ENCODE data around the gene PSME1. TPM values are rescaled to one million over a fixed set of nuclear protein-coding genes. Genes with fewer than 3 reads are reported as not detected.

Gene PSME1
- polyA plus RNA-seq, 5 donors = 190 to 234 (median 222) TPM

DNA sequence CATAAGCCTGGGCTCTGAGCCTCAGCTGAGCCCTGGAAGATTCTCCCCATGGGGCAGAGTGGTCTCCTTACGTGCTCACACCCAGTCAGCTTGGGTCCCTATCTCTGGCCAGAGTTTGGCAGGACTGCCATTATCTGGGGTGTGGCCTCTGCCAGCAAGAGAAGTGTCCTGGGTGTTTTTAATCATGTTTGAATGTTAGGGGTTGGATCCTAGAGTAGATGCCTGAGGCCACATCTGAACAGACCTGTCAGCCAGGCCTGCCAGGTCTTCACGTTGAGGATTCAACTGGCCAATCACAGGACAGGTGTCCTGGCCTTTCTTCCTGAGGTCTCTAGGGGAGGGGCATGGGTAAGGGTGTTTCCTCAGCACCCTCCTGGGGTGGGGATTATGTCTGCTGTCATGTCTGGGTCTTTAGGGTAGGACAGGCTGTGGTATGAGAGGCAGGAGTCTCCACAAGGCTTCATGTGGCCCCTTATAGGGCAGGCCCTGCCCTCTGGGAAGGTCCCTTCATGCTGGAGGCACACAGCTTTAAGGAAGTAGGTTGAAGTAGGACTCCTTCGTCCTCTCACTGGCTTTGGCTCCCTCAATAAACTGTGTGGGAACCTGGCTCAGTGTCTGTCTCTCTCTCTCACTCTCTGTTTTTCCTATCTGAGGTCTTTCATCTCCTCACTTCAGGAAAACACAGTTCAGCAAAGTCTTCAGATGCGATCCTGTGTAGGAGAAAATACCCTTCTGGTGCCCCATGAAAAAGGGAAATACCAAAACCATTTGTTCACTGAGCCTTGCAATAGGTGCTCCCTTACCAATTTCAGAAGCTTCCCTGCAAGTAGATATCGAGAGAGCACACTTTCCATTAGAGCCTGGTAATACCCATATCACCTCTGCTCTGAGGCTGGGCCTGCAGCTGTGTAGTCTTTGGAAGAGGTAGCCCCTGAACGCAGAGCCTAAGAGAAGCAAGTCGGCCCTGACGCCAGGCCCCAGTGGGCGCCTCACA, 12.3 kb upstream of the PSME1 start:
- DNase-seq = no peak

DNA sequence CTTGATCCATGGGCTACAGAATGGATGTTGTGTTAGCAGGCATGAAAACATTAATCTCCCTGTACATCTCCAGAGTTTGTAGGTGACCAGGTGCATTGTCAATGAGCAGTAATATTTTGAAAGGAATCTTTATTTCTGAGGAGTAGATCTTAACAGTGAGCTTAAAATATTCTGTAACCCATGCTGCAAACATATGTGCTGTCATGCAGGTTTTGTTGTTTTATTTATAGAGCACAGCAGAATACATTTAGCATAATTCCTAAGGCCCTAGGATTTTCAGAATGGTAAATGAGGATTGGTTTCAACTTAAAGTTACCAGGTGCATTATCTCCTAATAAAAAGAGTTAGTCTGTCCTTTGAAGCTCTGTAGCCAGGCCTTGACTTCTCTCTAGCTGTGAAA, 9.1 kb upstream of the PSME1 start:
- DNase-seq = no peak

DNA sequence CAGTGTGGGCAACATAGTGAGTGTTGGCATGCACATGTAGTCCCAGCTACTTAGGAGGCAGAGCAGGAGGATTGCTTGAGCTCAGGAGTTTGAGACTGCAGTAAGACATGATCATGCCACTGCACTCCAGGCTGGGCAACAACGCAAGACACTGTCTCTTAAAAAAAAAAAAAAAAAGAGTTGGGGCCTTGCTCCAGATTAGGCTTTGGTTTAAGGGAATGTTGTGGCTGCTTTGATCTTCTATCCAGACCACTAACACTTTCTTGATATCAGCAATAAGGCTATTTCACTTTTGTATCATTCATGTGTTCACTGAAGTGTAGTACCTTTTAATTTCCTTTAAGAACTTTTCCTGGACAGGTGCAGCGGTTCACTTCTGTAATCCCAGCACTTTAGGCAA, 8.3 kb upstream of the PSME1 start:
- no peak for DNase-seq

DNA sequence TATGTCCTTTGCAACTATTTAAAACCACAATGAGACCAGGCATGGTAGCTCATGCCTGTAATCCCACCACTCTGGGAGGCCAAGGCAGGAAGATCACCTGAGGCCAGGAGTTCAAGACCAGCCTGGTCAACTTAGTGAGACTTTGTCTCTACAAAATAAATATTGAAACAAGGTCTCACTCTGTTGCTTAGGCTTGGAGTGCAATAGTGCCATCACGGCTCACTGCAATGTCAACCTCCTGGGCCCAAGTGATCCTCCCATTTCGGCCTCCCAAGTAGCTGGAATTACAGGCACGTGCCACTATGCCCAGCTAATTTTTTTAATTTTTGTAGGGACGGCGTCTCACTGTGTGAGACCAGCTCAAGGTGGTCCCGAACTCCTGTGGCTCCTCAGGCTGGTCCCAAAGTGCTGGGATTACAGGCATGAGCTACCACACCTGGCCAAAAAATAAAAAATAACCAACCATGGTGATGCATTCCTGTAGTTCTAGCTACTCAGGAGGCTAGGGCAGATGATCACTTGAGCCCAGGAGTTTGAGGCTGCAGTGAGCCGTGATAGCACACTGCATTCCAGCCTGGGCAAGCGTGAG, 6.5 kb upstream of the PSME1 start:
- no peak for DNase-seq

DNA sequence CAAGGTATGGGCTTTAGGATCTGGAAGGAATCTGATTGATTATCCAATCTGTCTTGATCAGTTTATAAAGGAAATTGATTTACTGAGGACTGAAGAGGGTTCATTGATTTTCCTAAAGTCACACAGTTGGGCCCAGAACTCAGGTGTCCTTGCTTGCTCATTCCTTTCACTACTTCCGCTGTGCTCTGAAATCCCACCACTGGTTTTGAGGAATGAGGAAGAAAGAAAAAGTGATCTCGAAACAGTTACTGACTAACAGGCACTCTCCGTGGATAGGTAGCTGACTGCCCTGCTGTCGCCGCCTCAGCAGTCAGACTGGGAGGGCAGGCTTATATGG, 5.6 kb upstream of the PSME1 start, which contains the start of gene FITM1:
FITM1 (plus strand) TSS at position 280 of the 337 bp plus-strand sequence. CDS start 905 bp downstream, outside the sequence.
- DNase-seq = no peak

DNA sequence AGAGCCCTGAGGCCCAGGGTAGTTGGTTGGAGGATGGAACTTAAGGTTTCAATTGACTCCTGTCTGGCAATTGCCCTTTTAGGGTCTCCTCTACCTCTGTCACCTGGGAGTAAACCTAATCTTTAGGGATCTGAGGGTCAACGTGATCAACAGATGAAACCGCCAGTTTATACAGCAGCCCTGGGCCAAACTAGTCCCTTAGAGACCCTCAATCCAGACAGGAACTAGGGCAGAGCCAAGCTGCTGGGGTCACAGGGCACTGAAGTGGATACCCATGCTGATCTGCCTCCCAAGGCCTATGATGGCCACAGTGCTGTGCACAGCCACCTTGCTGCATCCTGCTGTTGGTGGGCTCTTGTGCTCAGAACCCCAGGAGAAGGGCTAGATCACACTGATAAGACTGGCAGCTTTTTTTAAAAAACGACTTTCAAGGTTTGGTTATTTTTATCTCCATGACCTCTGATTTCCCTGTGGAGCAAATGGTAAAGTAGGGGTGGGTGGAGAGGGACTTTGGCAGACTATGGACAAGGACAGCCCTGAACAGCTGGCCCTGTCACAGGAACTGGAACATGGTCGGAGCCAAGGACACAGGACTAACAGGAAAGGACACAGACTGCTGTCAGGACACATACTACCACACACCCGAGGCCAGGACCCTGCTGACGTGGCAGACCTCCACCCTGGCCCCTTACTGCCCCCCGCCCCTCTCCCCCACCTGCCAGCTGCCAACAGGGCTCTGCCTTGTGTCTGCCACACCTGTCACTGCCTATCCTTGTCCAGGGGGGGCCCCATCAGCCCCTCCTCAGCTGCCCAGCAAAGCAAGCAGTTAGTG, 5.1 kb upstream of the PSME1 start:
- DNase-seq = no peak

DNA sequence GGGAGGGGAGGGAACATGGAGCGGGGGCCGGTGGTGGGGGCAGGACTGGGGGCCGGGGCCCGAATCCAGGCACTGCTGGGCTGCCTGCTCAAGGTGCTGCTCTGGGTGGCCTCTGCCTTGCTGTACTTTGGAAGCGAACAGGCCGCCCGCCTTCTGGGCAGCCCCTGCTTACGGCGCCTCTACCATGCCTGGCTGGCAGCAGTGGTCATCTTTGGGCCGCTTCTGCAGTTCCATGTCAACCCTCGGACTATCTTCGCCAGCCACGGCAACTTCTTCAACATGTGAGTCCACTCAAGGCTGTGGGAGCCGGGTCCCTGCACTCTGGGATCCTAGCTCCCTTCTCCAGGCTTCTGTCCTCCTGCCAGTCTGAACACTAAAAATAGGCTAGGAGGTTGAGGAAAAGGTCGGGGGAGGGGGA, 4.4 kb upstream of the PSME1 start:
- no peak for DNase-seq

DNA sequence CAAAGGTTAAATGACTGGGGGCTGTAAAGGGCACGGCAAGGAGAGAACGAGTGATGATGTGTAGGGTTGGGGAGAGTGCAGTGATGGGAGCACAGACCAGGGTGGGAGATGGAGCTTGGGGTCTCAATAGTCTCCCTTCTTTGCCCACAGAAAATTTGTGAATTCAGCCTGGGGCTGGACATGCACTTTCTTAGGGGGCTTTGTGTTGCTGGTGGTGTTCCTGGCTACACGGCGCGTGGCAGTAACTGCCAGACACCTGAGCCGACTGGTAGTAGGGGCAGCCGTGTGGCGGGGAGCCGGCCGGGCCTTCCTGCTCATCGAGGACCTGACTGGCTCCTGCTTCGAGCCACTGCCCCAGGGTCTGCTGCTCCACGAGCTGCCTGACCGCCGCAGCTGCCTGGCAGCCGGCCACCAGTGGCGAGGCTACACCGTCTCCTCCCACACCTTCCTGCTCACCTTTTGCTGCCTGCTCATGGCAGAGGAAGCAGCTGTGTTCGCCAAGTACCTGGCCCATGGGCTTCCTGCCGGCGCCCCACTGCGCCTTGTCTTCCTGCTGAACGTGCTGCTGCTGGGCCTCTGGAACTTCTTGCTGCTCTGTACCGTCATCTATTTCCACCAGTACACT, 3.8 kb upstream of the PSME1 start:
- DNase-seq = no peak

DNA sequence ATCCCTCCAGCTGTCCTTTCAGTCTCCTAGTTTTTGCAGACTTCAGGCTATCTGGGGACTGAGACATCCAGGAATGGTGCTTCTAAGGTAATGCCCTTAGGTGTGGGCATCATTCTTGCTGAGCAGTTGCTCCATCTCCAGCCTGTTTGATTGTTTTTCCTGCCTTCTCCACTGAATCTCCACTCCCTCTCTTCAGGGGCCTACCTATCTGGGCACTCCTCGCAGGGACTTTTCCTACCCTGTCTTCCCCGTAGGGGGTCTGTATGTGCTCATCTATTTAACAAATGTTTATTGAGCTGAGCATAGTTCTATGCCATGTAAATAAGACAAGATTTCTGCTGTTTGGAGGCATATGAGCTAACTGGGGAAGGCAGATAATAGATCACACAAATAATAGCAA, 3.0 kb upstream of the PSME1 start:
- no peak for DNase-seq

DNA sequence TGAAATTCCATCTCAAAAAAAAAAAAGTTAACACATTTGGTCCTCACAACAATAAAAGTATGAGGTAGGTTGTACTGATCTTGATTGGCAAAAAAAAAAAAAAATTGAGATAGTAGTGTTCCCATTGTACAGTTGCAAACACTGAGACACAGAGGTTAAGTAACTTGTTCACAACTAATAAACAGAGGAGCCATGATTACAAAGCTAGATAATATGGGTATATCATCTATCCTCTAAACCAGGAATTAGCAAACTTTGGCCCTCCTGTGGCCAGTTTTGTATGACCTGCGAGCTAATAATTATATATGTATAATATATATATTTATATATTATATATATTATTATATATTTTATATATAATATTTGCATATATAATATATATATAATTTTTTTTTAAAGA, 2.3 kb upstream of the PSME1 start:
- DNase-seq = no peak

DNA sequence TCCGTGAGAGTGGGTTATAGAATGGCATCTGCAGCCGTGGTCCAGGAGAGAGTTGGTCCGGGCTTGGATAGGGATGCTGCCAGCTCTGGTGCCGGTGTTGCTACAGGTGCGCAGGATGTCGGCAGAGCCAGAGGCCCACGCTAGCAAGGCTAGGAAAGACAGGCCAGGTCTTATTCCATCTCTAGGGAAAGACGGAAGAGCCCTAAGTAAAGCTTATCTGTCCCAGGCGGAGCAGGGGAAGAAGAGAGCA, 485 bp upstream of the PSME1 start:
- no peak for DNase-seq

DNA sequence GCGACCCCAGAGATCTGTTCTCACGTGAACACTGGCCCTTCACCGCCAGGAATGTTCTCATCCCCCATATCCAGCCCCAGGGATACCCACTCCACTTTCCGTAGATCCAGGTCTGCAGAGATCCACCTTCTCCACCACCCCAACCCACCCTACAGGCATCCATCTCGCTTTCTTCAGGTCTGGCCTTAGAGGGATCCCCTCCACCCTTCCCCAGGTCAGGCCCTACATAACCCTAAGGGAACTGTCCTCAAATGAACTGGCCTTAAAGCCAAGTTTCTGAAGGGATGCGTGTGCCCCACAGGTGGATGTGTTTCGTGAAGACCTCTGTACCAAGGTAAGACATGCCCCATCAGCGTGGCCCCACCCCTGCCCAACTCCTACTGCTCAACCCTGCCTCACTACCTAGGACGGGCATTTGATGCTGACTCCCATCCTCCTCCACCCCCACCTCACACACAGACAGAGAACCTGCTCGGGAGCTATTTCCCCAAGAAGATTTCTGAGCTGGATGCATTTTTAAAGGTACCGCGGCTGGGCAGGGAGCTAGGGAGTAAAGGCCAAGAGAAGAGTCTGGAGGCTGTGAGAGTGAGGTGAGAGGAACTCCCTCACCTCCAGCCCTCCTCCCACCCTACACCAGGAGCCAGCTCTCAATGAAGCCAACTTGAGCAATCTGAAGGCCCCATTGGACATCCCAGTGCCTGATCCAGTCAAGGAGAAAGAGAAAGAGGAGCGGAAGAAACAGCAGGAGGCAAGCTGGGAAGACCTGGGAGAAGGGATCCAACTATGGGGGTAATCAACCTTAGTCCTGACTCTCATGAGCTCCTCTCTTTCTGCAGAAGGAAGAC, 912 bp downstream of the PSME1 start:
- DNase-seq = no peak

DNA sequence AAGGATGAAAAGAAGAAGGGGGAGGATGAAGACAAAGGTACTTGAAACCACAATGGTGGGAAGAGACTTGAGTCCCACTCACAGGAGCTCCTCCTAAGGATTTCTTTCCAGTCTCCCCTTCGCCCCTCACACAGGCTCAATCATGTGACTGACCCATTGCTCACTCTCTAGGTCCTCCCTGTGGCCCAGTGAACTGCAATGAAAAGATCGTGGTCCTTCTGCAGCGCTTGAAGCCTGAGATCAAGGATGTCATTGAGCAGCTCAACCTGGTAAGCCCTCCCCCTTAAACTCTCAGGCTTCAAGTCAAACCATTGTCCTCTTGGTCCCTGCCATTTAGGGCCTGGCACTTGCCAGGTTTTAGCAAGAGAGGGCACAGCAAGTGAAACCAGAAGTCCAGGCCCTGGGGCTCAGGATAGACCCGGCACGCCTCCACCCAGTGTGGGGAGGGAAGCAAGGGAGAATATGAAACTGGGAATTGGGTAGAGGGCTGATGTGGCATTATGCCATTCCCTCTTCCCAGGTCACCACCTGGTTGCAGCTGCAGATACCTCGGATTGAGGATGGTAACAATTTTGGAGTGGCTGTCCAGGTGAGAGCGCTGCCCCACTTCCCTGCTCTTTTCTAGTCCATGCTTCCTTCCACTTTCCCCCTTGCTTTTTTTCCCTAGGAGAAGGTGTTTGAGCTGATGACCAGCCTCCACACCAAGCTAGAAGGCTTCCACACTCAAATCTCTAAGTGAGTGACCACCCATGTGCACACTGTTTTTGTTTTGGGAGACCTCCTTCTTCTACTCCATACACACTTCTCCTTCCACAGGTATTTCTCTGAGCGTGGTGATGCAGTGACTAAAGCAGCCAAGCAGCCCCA, 1.8 kb downstream of the PSME1 start:
- no peak for DNase-seq

DNA sequence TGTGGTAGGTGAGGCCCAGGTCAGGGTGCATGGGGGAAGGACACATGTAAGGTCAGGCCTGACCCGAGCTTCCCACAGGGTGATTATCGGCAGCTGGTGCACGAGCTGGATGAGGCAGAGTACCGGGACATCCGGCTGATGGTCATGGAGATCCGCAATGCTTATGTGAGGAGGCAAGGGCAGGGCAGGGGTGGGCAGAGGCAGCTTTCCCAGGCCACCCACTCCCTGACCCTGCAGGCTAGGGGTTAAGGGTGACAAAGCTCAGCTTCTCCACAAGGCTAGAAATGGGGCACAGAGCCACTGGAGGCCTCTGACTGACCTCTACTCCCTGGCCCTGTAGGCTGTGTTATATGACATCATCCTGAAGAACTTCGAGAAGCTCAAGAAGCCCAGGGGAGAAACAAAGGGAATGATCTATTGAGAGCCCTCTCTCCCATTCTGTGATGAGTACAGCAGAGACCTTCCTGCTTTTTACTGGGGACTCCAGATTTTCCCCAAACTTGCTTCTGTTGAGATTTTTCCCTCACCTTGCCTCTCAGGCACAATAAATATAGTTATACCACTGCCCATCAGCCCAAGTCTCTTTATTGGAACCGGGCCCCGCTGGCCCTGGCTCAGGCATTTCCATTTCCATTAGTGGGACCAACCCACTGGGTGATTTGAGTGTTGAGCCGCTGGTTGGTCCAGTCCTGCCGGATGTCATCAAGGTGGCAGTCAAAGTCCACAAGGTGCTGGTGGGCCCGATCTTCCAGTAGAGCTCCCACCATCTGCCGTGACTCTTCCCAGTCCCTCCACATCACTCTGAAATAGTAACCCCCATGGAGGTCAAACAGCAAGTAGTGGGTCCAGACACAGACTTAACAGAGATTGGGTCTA, 2.6 kb downstream of the PSME1 start:
- no peak for DNase-seq

DNA sequence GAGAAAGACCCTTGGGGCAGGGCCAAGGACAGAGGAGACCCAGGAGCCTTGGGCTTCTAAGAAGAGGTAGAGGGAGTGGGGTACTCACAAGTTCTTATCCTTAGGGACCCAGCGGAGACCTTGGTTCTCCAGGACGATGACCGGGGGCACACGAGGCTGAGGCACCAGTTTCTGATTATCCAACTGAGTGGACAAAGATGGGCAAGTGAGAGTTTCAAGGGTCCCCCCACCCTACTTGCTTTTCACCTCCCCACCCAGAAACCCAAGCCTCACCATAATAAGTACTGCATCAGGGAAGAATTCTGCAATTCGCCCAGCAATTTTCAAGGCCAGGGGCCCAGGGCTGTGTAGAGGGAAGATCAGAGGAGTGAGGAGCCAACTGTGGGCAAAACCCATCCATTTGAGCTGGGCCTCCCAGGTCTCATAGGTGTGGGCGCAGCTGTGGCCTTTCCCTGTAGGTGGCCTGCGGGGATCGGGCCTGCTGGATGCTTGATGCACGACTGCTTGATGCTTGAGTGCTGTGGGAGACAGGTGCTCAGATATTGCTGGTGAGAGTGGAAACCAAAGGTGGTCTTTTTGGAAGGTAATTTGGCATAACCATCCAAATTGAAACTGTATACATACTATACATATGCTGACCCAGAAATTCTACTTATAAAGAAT, 3.4 kb downstream of the PSME1 start:
- DNase-seq = no peak

DNA sequence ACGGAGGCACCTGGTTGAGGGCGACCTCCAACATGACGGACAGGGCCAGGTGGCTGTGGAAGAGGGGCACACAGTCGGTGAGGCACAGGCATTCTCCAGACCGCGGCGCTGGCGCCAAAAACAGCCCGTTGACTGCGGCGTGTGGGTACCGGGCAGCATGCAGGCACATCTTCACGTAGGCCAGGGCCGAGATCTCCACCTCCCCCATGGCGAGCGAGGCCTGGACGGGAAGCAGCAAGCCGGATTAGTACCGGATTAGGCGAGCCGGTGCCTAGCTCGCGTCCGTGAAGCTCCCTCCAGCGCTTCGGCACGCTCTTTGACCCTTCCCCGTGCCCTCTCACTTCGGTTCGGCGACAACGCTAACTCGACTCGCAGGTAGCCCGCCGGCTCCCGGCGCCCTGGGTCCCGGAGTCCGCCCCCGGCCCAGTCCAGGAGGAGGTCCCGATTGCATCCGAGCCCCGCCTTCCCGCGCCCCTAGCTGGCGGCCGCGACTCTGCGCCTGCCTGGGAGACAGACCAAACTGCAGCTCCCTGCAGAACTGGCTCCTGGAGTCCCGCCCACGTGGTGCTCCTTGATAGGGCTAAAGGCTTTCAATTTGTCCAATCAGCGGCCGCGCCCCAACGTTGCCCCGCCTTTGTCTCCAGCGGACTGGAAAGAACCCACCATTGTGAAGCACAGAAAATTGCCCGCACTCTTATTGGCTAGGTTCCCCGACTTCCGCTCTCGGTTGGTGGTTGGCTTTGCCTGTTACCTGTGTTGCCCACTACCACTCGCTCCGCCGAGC, 5.3 kb downstream of the PSME1 start, which contains the start of gene EMC9:
EMC9 (minus strand) TSS at position 495 of the 784 bp plus-strand sequence; CDS start at position 208, 287 bp downstream.
- DNase-seq = peak; percentile 99

DNA sequence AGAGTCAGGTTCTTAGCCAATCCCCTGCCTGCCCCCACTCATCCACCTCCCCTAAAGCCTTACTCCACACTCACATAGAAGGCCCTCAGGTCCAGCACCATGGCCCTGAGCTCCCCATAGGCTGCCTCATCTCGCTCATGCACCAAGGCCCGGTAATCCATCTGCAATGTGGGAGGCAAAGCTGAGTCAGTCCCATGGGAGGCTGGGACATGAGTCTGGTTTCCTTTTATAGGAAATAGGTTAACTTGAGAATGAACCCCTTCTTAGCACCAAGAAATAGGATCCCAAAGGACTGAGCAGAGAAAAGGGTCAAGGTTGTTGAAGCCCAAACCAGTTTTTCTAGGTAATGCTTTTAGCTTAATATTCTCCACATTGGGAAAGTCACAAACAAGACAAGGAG, 7.5 kb downstream of the PSME1 start:
- no peak for DNase-seq

DNA sequence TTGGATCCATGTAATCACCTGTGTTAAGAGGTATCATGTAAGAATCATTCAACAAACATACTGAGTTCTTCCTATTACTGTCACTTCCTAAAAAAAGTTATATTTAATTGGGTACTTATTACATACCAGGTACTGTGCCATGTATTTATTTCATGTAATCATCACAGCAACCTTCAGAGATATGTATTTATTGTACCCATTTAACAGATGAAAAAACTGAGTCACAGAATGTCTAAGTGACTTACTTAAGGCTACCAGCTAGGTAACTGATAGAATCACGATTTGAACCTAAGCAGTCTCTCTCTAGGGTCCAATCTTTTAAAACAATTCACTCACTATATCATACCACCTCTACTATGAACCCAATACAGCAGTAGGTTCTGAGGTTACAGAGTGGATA, 8.5 kb downstream of the PSME1 start:
- DNase-seq = no peak

Measured in right lung (tissue), 5 donors.